T1000 (cell line): ENCODE data around the gene ANO9.
"Not testable (repeated sequence)": the region's sequence is repeated elsewhere in the genome, so short reads cannot be mapped to it uniquely, and the experiment has no call there.

Source experiments
- DNase-seq: peaks from one replicate; lab custom pipeline; 2025; ENCODE audit warnings: mixed read lengths; lab: John Stamatoyannopoulos, UW

Gene ANO9

GRCh38 chr11:403021-403760, 38.6 kb downstream of the ANO9 start:
- no peak for DNase-seq

DNA sequence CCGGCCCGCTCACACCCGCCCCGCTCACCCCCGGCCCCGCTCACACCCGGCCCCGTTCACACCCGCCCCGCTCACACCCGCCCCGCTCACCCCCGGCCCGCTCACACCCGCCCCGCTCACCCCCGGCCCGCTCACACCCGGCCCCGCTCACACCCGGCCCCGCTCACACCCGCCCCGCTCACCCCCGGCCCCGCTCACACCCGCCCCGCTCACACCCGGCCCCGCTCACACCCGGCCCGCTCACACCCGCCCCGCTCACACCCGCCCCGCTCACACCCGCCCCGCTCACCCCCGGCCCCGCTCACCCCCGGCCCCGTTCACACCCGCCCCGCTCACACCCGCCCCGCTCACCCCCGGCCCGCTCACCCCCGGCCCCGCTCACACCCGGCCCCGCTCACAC, 40.6 kb downstream of the ANO9 start:
- DNase-seq: not testable (repeated sequence)

- DNase-seq: no peak
These were observed 41.5 kb downstream of the ANO9 start for GRCh38 chr11:400241-400689.

- peak; percentile 37 for DNase-seq
These were observed 42.0 kb downstream of the ANO9 start for GRCh38 chr11:399731-400211.

- peak; percentile 14 for DNase-seq
These were observed 43.0 kb downstream of the ANO9 start for GRCh38 chr11:398826-399225.

DNA sequence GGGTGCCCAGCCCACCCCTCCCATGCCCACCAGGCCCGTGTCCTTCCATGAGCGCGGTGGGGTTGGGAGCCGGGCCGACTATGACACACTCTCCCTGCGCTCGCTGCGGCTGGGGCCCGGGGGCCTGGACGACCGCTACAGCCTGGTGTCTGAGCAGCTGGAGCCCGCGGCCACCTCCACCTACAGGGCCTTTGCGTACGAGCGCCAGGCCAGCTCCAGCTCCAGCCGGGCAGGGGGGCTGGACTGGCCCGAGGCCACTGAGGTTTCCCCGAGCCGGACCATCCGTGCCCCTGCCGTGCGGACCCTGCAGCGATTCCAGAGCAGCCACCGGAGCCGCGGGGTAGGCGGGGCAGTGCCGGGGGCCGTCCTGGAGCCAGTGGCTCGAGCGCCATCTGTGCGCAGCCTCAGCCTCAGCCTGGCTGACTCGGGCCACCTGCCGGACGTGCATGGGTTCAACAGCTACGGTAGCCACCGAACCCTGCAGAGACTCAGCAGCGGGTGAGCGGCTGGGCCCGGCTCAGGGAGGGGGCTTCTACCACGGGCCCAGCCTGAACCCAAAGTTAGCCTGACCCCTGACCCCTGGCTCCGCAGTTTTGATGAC, 44.8 kb downstream of the ANO9 start:
- DNase-seq: no peak

- no peak for DNase-seq
These were observed 45.3 kb downstream of the ANO9 start for GRCh38 chr11:396511-396947.

DNA sequence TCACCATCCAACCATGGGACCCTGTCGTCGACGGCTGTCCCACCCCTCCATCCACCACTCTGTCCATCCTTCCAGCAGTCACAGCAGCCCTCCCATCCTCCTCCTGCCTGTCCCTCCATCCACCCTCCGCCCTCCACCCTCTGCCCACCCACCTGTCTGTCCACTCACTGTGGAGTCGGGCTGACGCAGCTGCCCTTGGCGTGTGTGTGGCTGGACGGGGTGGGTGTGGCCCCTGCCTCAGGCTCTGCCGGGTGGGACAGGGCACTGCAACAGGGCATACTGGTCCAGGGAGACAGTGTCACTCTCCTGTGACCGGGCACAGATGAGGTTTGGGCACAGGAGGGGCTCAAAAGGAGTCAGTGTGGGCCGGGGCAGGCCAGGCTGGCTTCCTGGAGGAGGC, 45.9 kb downstream of the ANO9 start:
- DNase-seq: no peak

GRCh38 chr11:394858-395655, 46.8 kb downstream of the ANO9 start:
- no peak for DNase-seq

- DNase-seq: no peak
These were observed 47.6 kb downstream of the ANO9 start, which contains the start of gene PKP3 for GRCh38 chr11:394034-394857. Gene PKP3, plus strand, starts transcription at chr11:394209. Its CDS starts 84 bp downstream, at chr11:394293.

DNA sequence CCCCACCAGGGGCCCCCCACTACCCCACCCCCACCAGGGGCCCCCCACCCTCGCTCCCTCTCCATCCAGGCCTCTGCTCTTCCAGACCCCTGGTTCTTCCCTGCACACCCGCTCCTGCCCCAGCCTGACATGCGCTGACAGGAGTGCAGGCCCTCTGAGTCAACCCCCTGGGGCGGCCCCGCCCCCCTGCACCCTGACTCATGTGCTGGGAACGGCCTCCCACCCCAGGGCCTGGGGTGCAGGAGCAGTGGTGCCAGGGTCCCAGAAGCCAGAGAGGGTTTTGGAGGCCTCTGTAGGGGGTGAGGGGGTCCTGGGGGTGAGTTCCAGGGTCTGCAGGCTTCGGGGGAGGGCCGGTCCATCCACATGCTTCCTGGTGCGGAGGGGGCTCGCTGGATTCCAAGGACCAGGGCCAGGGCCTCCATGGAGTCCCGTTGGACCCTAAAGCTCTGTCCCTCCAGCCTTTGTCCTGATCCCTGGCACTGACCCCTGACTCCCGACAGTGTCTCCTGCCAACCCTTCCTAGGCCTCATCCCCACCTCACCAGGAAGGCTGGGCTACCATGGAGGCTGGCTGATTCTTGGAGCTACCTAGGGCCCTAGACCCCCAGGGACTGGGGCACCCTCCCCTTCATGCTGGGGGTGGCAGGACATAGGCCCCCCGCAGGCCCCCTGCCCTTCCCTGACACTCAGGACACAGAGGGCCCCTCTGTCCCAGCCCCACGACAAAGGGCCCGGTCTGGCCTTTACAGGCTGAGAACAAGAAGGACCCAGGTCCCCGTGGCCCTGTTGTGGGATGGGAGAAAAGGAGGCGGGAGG, 48.4 kb downstream of the ANO9 start:
- DNase-seq: peak; percentile 86

DNA sequence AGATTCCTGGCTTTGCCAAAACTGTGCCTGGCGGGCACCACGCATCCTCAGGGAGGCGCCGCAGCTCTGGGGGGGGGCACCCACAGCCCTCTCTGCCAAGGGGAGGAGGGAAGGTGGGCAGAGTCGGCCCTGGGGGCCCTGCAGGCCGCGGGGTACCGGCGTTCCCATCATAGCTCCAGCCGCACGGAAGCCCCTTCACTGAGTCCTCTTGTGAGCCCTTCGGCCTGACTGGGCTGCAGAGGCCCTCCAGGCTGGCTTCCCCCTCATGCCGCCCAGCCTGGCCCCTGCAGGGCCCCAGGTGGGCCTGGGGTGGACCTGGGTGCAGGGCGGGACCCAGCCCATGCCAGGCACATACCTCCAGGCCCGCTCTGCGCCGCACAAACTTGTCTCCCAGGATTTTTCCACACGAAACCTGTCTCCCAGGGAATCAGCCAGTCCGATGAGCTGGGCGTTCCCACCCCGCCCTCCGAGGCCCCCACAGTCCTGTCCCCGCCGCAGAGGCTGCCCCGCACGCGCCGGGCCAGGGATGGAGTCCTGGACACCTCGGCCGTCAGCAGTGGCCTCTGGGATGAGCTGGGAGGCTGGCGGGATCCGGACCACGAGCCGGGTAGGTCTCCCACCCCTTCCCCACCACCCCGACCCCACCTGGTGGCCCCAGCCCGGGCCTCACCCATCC, 49.6 kb downstream of the ANO9 start:
- no peak for DNase-seq

DNA sequence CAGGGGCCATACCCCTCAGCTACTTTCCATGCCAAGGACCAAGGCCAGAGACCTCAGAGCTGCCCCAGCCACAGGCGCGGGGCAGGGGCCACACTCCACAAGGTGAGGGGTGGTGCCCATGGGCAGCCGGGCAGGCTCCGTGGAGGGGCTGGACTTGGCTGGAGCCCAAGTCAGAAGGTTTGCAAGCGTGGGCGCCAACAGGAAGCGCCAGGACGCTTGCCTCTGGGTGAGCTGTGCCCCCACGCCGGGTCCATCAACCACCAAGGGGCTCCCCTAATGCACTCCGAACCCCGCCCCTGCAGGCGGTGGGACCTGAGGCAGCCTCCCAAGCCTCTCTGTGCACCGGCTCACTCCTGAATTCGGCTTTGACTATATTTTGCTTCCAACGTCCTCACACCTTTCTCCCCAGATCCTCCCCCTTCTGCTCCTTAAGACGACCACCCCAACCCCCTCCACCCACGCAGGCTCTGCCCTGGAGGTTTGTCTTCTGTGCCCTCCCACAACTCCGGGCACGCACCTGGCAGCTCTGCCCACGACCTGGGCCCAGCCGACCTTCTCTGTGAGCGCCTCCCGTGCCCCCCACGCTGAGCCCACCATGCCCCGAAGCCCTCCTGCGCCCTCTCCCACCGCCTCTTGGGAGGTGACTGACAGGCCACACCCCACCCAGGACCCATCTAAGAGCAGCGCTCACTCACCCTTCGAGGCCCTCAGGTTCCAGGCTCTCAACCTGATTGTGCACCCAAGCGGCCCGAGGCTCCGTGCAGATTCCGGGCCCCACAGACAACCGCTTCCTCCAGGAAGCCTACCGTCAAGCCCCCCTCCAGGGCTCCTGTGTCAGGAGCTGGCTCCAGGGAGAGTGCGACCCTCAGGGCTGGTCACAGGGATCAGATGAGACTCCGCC, 50.4 kb downstream of the ANO9 start:
- DNase-seq: no peak

GRCh38 chr11:390175-390574, 51.6 kb downstream of the ANO9 start:
- DNase-seq: no peak

DNA sequence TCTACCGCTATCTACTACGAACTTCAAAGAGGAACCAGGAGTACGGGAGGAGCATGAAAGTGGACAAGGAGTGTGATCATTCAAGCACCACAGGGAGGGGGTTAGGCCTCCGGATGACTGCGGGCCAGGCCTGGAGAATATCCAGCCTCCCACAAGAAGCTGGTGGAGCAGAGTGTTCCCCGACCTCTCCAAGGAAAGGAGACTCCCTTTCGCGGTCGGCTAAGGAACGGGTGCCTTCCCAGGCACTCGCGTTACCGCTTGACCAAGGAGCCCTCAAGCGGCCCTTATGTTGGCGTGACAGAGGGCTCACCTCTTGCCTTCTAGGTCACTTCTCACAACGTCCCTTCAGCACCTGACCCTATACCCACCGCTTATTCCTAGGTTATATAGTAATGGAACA, 52.4 kb downstream of the ANO9 start:
- DNase-seq: not testable (repeated sequence)

- DNase-seq: no peak
These were observed 54.5 kb downstream of the ANO9 start for GRCh38 chr11:387193-387793.

- no peak for DNase-seq
These were observed 55.3 kb downstream of the ANO9 start for GRCh38 chr11:386483-386882.

- DNase-seq: no peak
These were observed 56.0 kb downstream of the ANO9 start for GRCh38 chr11:385594-386351.
